ENCODE results near the gene CD93.

CD93 gene, protein sequence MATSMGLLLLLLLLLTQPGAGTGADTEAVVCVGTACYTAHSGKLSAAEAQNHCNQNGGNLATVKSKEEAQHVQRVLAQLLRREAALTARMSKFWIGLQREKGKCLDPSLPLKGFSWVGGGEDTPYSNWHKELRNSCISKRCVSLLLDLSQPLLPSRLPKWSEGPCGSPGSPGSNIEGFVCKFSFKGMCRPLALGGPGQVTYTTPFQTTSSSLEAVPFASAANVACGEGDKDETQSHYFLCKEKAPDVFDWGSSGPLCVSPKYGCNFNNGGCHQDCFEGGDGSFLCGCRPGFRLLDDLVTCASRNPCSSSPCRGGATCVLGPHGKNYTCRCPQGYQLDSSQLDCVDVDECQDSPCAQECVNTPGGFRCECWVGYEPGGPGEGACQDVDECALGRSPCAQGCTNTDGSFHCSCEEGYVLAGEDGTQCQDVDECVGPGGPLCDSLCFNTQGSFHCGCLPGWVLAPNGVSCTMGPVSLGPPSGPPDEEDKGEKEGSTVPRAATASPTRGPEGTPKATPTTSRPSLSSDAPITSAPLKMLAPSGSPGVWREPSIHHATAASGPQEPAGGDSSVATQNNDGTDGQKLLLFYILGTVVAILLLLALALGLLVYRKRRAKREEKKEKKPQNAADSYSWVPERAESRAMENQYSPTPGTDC

DNA sequence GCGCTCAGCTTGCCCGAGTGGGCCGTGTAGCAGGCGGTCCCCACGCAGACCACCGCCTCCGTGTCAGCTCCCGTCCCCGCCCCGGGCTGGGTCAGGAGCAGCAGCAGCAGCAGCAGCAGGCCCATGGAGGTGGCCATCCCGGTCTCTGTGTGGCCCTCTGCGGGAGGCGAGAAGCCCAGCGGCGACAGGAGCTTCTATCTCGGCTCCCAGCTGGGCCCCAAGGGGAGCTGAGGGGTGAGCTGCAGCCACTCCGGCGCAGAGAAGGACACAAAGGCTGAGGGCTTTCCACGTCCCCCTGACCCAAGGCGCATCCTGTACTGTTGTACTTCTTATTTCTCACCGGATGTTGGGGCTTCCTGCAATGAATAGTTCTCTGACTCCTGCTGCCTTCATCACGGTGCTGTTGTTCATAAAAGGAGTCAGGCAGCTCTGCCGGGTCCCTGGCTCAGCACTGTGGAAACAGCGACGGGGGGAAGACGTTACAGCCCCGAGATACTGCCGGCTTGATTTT is at the start of gene CD93:
TSS of gene CD93 (minus strand) at position 269 of the 511 bp plus-strand sequence. CDS start at position 137, 132 bp downstream.
- DNase-seq (ENCODE audit: low spot score) = peak; percentile 23

- DNase-seq (ENCODE audit: low spot score) = no peak
Observed at GRCh38 chr20:23133560-23133998, 47.5 kb upstream of the CD93 start.

DNA sequence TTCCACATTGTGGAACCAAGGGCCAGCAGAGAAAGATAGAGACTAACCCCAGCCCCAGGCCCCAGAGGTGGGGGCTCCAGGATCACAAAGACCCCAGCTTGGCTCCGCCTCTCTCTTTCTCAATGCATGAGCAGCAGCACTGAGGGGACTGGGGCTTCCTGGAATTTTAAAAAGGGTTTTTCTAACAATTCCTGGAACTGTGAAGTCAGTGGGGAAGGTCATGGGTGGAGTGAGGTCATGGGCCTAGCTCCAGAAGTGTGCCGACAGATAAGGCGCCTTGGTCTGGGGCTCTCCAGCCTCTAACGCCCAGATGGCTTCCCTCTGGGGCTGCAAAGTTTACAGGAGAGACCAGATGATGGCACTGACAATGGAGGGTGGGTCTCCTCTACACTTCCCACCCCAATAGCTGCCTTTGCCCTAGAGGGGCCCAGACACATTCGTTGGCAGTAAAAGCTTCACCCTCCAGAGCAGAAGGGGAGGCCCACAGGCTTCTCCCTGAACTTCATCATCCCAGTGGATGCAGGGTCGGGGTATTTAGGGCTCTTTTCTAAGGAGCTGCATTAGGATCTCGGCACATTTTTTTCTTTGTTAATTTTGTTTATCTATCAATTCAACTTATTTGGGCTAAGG is 46.9 kb upstream of the CD93 start:
- DNase-seq (ENCODE audit: low spot score) = no peak

DNA sequence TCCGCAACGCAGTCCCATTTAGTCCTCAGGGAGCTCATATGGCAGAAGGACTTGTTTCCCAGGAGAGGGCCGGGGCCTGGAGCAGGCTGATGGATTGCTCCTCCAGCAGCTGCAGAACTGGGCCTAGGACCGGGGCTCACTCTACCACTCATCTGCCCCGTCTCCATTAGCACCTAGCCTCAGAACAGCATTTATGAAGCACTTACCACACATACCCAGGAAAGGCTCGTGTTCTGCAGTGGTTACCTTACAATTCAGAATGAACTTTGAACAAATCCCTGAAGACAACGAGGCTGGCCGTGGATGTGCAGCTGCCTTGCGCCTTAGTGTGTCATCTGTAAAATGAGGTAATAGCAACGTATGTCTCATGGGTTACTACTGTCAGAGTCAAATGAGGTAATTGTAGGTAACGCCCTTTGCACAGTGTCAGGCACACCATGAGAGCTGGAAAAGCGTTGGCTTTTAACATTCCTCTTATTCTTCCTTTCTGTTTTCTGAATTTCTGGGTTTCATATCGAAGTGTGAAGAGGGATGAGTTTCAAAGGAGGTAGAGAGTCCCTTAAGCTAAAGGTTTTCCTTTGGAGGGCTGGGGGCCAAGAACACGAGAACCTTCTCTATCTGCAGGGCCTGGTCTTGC is 46.3 kb upstream of the CD93 start:
- no peak for DNase-seq (ENCODE audit: low spot score)

GRCh38 chr20:23131766-23132165 is 45.6 kb upstream of the CD93 start:
- DNase-seq (ENCODE audit: low spot score) = no peak

DNA sequence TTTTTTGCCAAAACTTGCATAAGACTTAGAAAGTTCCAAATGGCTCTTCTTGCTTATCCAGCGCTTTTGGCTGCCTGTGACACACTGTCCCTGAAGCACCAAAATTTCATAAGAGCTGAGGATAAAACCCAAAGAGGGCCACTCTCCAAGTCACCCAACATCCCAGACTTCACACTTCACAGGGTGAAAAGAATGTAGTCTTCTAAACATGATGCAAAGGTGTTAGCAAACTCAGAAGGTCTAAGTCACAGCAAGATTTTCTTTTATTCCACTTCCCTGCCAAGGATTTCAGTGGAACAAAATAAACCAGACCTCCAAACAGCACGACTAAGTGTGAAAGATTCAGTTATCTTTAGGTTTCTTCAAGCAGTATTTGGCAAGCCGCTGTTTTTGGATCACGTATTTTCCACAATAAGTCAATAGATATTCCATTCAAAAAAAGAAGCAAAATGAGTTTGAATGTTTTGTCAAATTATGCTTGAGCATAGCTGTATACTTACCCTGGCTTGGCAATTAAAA is 44.6 kb upstream of the CD93 start:
- DNase-seq (ENCODE audit: low spot score) = no peak

GRCh38 chr20:23129891-23130621 is 43.9 kb upstream of the CD93 start:
- DNase-seq (ENCODE audit: low spot score) = no peak

- no peak for DNase-seq (ENCODE audit: low spot score)
Observed at GRCh38 chr20:23129266-23129665, 43.1 kb upstream of the CD93 start.

- DNase-seq (ENCODE audit: low spot score) = no peak
Observed at GRCh38 chr20:23128461-23129125, 42.5 kb upstream of the CD93 start.

DNA sequence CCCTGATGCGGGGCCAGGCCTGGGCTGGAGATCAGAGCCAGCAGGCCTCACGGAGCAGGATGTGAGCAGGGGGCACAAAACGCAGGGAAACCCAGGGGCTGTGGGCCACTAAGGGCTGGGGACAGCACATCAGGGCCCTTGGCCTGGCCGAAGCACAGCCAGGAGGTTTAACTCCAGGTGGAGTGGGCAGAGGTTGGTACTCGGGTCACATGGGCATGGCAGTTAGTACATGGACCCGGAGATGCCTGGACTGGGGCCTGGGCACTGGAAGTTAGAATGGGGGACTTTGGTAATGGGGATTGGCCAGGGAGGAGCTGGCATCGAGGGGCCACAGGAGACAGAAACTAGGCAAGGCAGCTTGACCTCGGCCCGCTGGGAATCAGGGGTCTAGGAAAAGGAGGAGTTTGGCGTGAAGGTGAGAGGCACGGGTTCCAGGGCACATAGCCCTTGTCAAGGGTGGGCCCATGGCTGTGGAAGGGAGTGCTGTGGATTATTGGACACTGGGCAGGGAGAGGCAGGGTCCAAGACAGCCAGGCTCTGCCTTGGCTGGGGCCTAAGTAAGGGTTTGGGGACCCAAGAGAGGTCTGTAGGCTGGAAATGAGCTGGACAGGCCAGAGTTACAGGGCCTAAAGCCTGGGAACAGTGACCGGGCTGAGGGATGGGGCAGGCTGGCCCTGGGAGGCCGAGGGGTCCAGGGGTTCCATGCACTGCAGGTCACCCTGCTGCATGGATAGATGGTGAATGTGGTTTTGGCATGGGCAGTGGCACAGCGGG is 41.6 kb upstream of the CD93 start:
- DNase-seq (ENCODE audit: low spot score) = no peak

- no peak for DNase-seq (ENCODE audit: low spot score)
Observed at GRCh38 chr20:23126281-23127061, 40.3 kb upstream of the CD93 start.

- no peak for DNase-seq (ENCODE audit: low spot score)
Observed at GRCh38 chr20:23125625-23126191, 39.6 kb upstream of the CD93 start.

DNA sequence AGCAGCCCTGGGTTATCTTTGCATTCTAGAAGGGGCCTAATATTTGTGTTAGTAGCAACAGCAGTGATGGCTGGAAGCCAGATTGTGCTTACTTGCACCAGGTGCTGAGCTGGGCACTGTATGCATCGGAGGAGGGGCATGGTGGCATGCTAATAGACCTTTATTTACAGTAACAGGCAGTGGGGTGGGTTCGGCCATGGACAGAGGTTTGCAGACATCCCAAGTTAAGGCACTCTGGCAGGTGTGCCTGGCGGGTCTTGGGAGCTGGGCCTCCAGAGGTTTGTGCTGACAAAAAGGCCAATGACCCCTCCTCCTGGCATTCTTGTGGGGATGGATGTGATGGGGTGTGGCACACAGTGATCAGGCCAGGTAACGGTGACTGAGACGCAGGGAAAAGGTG is 39.0 kb upstream of the CD93 start:
- DNase-seq (ENCODE audit: low spot score) = no peak

- no peak for DNase-seq (ENCODE audit: low spot score)
Observed at GRCh38 chr20:23123886-23124285, 37.8 kb upstream of the CD93 start.

- DNase-seq (ENCODE audit: low spot score) = no peak
Observed at GRCh38 chr20:23122796-23123655, 36.9 kb upstream of the CD93 start.

DNA sequence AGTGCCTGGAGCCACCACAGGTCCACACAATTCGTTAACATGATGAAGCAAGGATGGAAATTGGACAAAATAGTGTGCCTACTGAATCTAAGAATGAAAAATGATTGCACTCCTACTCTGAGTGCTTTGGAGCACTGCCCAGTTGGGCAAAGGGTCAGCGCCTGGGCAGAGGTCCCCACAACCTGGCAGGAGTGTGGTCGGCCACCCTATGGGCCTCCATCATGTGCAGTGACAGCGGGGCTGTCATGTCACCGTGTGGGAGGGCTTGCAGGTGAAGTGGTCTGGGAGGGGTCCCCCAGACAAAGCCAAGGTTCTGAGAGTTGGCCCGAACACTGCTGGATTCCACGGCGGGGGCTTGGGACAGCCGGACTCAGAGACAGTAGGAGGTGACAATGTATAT is 36.2 kb upstream of the CD93 start:
- DNase-seq (ENCODE audit: low spot score) = no peak

GRCh38 chr20:23121751-23122320 is 35.7 kb upstream of the CD93 start:
- no peak for DNase-seq (ENCODE audit: low spot score)

All from putamen (tissue), 1 donor.